Measurements from ENCODE around the gene COL6A3. TPM values are rescaled to one million over a fixed set of nuclear protein-coding genes. Genes with fewer than 3 reads are reported as not detected.

Gene COL6A3
- total and polyA plus RNA-seq, 9 of the 15 experiments (the other 6 are each of a cell fraction or from before 2014, with no cell fraction given): 0.07 to 4.1 (median 1.5) TPM

- H3K9ac ChIP-seq (ENCODE audit: insufficient read depth in 1 of 2, low read depth in 2 of 2, low read length in 2 of 2): no peak overlapping the region
- peaks cover 0 to 10% of the 10 kb centered on the region in 2 experiments; a peak in 2 of 5 replicates for H3K27me3 ChIP-seq (ENCODE audit: control insufficient read depth in 2 of 2, insufficient read depth in 2 of 2, low read length in 2 of 2)
- FAIRE-seq (no peak), ATAC-seq (no peak), DNase-seq (ENCODE audit: extremely low read depth in 1 of 4, low spot score in 3 of 4) (no peak)
- no peak overlapping the region for H3K27ac ChIP-seq (ENCODE audit: extremely low read depth, low read depth, low read length)
- in situ Hi-C loops (cut with MboI) (no loop called here), intact Hi-C loops (cut with micrococcal nuclease) (no loop called here)
- no TSS peak for BruUV-seq (replicated peaks)
- H3K9me3 ChIP-seq (replicated peaks; ENCODE audit: control insufficient read depth, insufficient read depth, low read depth, low read length): no peaks in the 10 kb centered on the region
- no peak overlapping the region for H2AFZ ChIP-seq (ENCODE audit: low read depth, low read length)
- ChIA-PET CTCF (ENCODE audit: low intra/inter-chr PET ratio) (no interaction called here), POLR2A (no interaction called here)
- H3K4me1 ChIP-seq (replicated peaks in 1 of 2; ENCODE audit: control insufficient read depth in 2 of 2, insufficient read depth in 2 of 2, low read length in 2 of 2): no peaks in the 10 kb centered on the region
- no peak for TF ChIP-seq KAT2B (IDR thresholded peaks at IDR 0.05; ENCODE audit: low read depth, low read length)
- TF ChIP-seq STAT5A (IDR thresholded peaks at IDR 0.05; ENCODE audit: borderline replicate concordance, low read length): no peak
- TF ChIP-seq ZNF24 (IDR thresholded peaks at IDR 0.05): no peak
- TF ChIP-seq SMARCA5 (IDR thresholded peaks at IDR 0.05): no peak
- TF ChIP-seq RBFOX2 (IDR thresholded peaks at IDR 0.05; ENCODE audit: low read depth, low read length): no peak
- no peak for TF ChIP-seq POLR3A (IDR thresholded peaks at IDR 0.05; ENCODE audit: borderline replicate concordance, extremely low read depth, insufficient read depth, insufficient read length)
- no peak for TF ChIP-seq ZBTB26 (CRISPR knock-in tag; IDR thresholded peaks at IDR 0.05)
- TF ChIP-seq ZNF561 (CRISPR knock-in tag; conservative IDR thresholded peaks at IDR 0.05): no peak
- no peak for TF ChIP-seq ZNF263 (CRISPR knock-in tag; IDR thresholded peaks at IDR 0.05; ENCODE audit: borderline replicate concordance)
- no peak overlapping the region for H3K4me2 ChIP-seq (ENCODE audit: insufficient read depth, low read length)
- no peaks in the 10 kb centered on the region for H3K79me2 ChIP-seq (ENCODE audit: control insufficient read depth, insufficient read depth, low read length)
- H4K20me1 ChIP-seq (replicated peaks; ENCODE audit: control insufficient read depth, insufficient read depth, low read length): no peaks in the 10 kb centered on the region
- H3K4me3 ChIP-seq: no peak overlapping the region
- no peaks in the 10 kb centered on the region for H3K36me3 ChIP-seq (ENCODE audit: control insufficient read depth, insufficient read depth, low read length)
- H3K9me1 ChIP-seq (ENCODE audit: control insufficient read depth, insufficient read depth, low read length): no peaks in the 10 kb centered on the region
- 6% methylated on average over 7 of the region's 7 CpGs for WGBS (ENCODE audit: insufficient coverage, low coverage, missing lambda C conversion rate)
These were observed 92.2 kb downstream of the COL6A3 start for GRCh38 chr2:237321746-237322145.

Data from K562 (cell line).